ENCODE data around the gene KHK. TPM values are rescaled to one million over a fixed set of nuclear protein-coding genes. Genes with fewer than 3 reads are reported as not detected.

Gene KHK
- total and polyA plus RNA-seq, 9 of the 15 experiments (the other 6 are each of a cell fraction or from before 2014, with no cell fraction given): 1.5 to 10.7 (median 5.2) TPM

GRCh38 chr2:27071277-27071989 is 15.1 kb upstream of the KHK start, which contains the start of gene OST4 (continued):
- TF ChIP-seq E4F1 (CRISPR knock-in tag; IDR thresholded peaks at IDR 0.05; ENCODE audit: borderline replicate concordance) (peak; percentile 79; the same call in 1 of the 2 replicates), MEF2D (tag; conservative IDR thresholded peaks at IDR 0.05; ENCODE audit: low read depth) (no peak), CBFA2T3 (IDR thresholded peaks at IDR 0.05) (no peak), CHAMP1 (IDR thresholded peaks at IDR 0.05) (no peak), TFE3 (CRISPR knock-in tag; IDR thresholded peaks at IDR 0.05) (no peak), MXI1 (IDR thresholded peaks at IDR 0.05; ENCODE audit: low read depth, low read length) (0 out of 2 replicates have a peak, but pooled peaks have one; percentile 52), TCF7L2 (IDR thresholded peaks at IDR 0.05; ENCODE audit: low read depth, low read length) (no peak), ZNF655 (CRISPR knock-in tag; IDR thresholded peaks at IDR 0.05) (no peak), NRF1 (conservative IDR thresholded peaks at IDR 0.05 in 1 of 2, IDR thresholded peaks at IDR 0.05 in 1 of 2) (peak; percentile 62 to 66; a peak in 2 of 4 replicates), ZNF79 (CRISPR knock-in tag; IDR thresholded peaks at IDR 0.05; ENCODE audit: low read depth) (no peak), MIER1 (IDR thresholded peaks at IDR 0.05; ENCODE audit: low read depth) (no peak), ZNF239 (CRISPR knock-in tag; IDR thresholded peaks at IDR 0.05) (no peak), ZNF212 (CRISPR knock-in tag; IDR thresholded peaks at IDR 0.05) (no peak), ZNF311 (CRISPR knock-in tag; IDR thresholded peaks at IDR 0.05) (no peak), RUNX1 (IDR thresholded peaks at IDR 0.05; ENCODE audit: low read depth) (no peak), SMARCC2 (IDR thresholded peaks at IDR 0.05; ENCODE audit: low read depth) (0 out of 2 replicates have a peak, but pooled peaks have one; percentile 27)
- TF ChIP-seq, protein P1, sequence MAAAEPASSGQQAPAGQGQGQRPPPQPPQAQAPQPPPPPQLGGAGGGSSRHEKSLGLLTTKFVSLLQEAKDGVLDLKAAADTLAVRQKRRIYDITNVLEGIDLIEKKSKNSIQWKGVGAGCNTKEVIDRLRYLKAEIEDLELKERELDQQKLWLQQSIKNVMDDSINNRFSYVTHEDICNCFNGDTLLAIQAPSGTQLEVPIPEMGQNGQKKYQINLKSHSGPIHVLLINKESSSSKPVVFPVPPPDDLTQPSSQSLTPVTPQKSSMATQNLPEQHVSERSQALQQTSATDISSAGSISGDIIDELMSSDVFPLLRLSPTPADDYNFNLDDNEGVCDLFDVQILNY (CRISPR knock-in tag; IDR thresholded peaks at IDR 0.05): no peak
